DOHH2 (cell line): ENCODE data around the gene PCDH9.

Experiments used
- H3F3A ChIP-seq: fragments of 200-600 bp; sonication (generic), shearing (Covaris generic); 2 replicates; pipeline ENCODE4 v1.6.0; 2016; ENCODE audit warnings: antibody characterized with exemption, mild to moderate bottlenecking; ENCODE audit not compliant: control insufficient read depth, insufficient read depth
- H3K27ac ChIP-seq: fragments of 200-600 bp; sonication (generic); 2 replicates; pipeline ENCODE4 v1.5.1; 2014; ENCODE audit warnings: low read depth, mild to moderate bottlenecking, low read length, moderate library complexity
- H3K27me3 ChIP-seq: fragments of 200-600 bp; sonication (generic); 2 replicates; pipeline ENCODE4 v1.6.1; 2014; ENCODE audit warnings: mild to moderate bottlenecking, low read length, mixed read lengths; ENCODE audit not compliant: control insufficient read depth
- H3K36me3 ChIP-seq: fragments of 200-600 bp; sonication (generic); 2 replicates; pipeline ENCODE4 v1.6.1; 2014; ENCODE audit warnings: mild to moderate bottlenecking, low read length, moderate library complexity, mixed read lengths; ENCODE audit not compliant: control insufficient read depth
- H3K4me1 ChIP-seq: fragments of 200-600 bp; sonication (generic); 2 replicates; pipeline ENCODE4 v1.6.1; 2014; ENCODE audit warnings: mild to moderate bottlenecking, low read length, mixed read lengths; ENCODE audit not compliant: control insufficient read depth
- H3K4me2 ChIP-seq: fragments of 200-600 bp; sonication (generic); 2 replicates; pipeline ENCODE4 v1.6.0; 2014; ENCODE audit warnings: mild to moderate bottlenecking, low read length, moderate library complexity
- H3K4me3 ChIP-seq: fragments of 200-600 bp; sonication (generic); 2 replicates; pipeline ENCODE4 v1.5.1; 2014; ENCODE audit warnings: mild to moderate bottlenecking, low read length, mixed read lengths
- H3K79me2 ChIP-seq: fragments of 200-600 bp; sonication (generic); 2 replicates; pipeline ENCODE4 v1.6.1; 2014; ENCODE audit warnings: mild to moderate bottlenecking, low read length, mixed read lengths; ENCODE audit not compliant: control insufficient read depth
- H3K9me2 ChIP-seq: fragments of 200-600 bp; sonication (generic); replicated peaks from 2 replicates; pipeline ENCODE4 v1.6.1; 2014; ENCODE audit warnings: mild to moderate bottlenecking, low read length, mixed read lengths; ENCODE audit not compliant: control insufficient read depth
- H3K9me3 ChIP-seq: fragments of 200-600 bp; sonication (generic); 2 replicates; pipeline ENCODE4 v1.6.1; 2014; ENCODE audit warnings: antibody characterized with exemption, low read length, mixed read lengths; ENCODE audit not compliant: control insufficient read depth, insufficient read depth
- H4K20me1 ChIP-seq: fragments of 200-600 bp; sonication (generic); 2 replicates; pipeline ENCODE4 v1.6.0; 2014; ENCODE audit warnings: low read depth, mild to moderate bottlenecking, antibody characterized with exemption, low read length, moderate library complexity; ENCODE audit not compliant: control insufficient read depth, insufficient read depth
- EZH2phosphoT487 ChIP-seq: fragments of 200-600 bp; sonication (generic); IDR thresholded peaks from 2 replicates; pipeline ENCODE4 v1.6.1; 2017; ENCODE audit warnings: borderline replicate concordance, mild to moderate bottlenecking, antibody characterized with exemption, low read length, moderate library complexity, mixed read lengths
- TF ChIP-seq, protein P1 (sequence below): fragments of 200-600 bp; sonication (generic); IDR thresholded peaks from one replicate; pipeline ENCODE4 v1.5.1; 2014; ENCODE audit warnings: antibody characterized with exemption, mild to moderate bottlenecking, low read depth, low read length; ENCODE audit not compliant: poor library complexity, severe bottlenecking

PCDH9 gene

DNA sequence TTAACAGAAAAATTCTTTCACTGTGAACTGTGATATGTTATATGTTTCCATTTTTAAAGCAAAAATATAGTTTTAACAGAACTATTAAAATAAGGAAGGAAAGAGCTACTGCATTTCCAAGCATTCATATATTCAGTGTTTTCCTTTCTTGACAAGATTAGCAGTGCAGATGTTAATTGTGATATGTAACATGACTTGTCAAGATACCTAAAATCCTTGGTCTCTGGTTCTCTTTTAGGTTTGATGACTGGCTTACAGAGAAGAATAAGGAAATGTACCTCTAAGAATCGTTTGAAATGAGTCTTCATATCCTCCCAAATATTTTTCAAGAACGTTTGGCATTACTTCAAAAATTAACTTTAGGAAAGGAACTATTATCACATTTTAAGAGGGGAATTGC, 907.2 kb downstream of the PCDH9 start:
- Histone ChIP-seq H3K27ac (no peak overlapping the region), H3K4me1 (no peaks in the 10 kb centered on the region), H3K4me3 (no peak overlapping the region), H4K20me1 (no peaks in the 10 kb centered on the region), H3K4me2 (no peak overlapping the region), H3F3A (no peaks in the 10 kb centered on the region), H3K9me3 (no peaks in the 10 kb centered on the region), H3K36me3 (no peaks in the 10 kb centered on the region), H3K27me3 (no peaks in the 10 kb centered on the region), H3K79me2 (no peaks in the 10 kb centered on the region), H3K9me2 (no peaks in the 10 kb centered on the region)
- TF ChIP-seq EZH2phosphoT487 = no peak
- TF ChIP-seq, protein P1, sequence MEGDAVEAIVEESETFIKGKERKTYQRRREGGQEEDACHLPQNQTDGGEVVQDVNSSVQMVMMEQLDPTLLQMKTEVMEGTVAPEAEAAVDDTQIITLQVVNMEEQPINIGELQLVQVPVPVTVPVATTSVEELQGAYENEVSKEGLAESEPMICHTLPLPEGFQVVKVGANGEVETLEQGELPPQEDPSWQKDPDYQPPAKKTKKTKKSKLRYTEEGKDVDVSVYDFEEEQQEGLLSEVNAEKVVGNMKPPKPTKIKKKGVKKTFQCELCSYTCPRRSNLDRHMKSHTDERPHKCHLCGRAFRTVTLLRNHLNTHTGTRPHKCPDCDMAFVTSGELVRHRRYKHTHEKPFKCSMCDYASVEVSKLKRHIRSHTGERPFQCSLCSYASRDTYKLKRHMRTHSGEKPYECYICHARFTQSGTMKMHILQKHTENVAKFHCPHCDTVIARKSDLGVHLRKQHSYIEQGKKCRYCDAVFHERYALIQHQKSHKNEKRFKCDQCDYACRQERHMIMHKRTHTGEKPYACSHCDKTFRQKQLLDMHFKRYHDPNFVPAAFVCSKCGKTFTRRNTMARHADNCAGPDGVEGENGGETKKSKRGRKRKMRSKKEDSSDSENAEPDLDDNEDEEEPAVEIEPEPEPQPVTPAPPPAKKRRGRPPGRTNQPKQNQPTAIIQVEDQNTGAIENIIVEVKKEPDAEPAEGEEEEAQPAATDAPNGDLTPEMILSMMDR = no peak

DNA sequence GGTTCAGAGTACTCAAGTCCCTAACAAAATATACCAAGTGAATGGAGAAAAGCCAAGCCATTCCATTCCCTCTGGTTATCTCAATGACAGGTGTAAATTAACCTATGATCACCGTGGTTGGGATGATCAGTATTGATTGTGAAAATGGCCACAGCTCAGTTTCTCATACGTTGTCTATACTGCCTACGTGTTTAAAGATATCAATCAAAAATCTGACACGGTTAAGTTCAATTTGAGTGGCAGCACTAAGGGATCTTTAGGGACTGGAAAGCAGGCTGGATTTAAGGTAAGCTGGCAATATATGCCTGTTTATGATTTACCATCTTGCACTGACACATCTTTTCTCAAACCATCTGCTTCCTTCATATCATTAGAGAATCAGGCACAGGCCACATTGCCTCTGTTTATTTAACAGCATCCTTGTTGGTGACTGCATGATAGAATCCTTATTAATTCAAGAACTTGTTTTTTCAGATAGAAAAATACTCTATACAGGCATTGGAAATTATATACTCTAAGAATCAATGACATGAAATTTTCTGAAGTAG, 907.9 kb downstream of the PCDH9 start:
- no peaks in the 10 kb centered on the region for H3K9me3 ChIP-seq
- no peaks in the 10 kb centered on the region for H3K9me2 ChIP-seq
- no peak overlapping the region for H3K4me2 ChIP-seq
- H3K36me3 ChIP-seq = no peaks in the 10 kb centered on the region
- H3K79me2 ChIP-seq = no peaks in the 10 kb centered on the region
- H4K20me1 ChIP-seq = no peaks in the 10 kb centered on the region
- H3K27me3 ChIP-seq = no peaks in the 10 kb centered on the region
- no peak for TF ChIP-seq EZH2phosphoT487
- TF ChIP-seq, protein P1 = no peak
- H3K4me1 ChIP-seq = no peaks in the 10 kb centered on the region
- H3F3A ChIP-seq = no peaks in the 10 kb centered on the region
- H3K27ac ChIP-seq = no peak overlapping the region
- H3K4me3 ChIP-seq = no peak overlapping the region

DNA sequence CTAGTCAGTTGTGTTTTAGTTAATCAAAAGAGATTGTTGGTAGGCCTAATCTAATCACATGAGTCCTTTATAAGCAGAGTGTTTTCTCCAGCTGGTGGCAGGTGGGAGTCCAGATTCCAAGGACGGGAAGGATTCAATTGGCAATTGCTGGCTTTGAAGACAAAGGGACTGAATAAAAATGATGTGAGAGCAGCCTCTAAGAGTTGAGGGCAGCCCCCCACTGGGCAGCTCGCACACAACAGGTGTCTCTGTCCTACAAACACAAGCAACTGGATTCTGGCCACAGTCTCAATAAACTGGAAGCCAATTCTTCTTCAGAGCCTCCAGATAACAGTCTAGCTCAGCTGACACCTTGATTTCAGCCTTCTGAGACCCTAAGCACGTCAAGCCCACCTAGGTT, 915.2 kb downstream of the PCDH9 start:
- Histone ChIP-seq H3K9me2 (no peaks in the 10 kb centered on the region), H3K4me1 (no peaks in the 10 kb centered on the region), H3K79me2 (no peaks in the 10 kb centered on the region), H3F3A (no peaks in the 10 kb centered on the region), H3K27me3 (no peaks in the 10 kb centered on the region), H3K4me3 (no peak overlapping the region), H3K27ac (no peak overlapping the region), H3K36me3 (no peaks in the 10 kb centered on the region), H3K9me3 (no peaks in the 10 kb centered on the region), H3K4me2 (no peak overlapping the region), H4K20me1 (no peaks in the 10 kb centered on the region)
- TF ChIP-seq, protein P1 = no peak

DNA sequence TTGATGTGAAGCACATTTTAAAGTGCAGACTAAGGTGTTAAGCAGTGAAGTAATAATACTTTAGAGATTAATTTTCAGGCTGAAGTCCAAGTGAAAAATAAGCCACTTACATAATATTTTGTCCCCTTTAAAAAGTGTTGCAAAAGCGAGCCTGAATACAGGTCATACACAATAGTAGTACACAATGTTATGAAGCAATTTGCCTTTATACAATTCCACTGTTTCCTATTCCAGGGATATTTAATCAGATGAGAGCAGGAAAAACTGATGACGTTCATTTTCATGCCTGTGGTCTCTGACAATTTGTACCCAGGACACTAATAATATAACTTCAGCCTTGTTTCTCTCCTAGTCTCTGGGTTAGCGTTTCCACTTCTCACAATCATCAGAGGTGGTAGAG, 916.7 kb downstream of the PCDH9 start:
- no peak overlapping the region for H3K27ac ChIP-seq
- H3F3A ChIP-seq = no peaks in the 10 kb centered on the region
- no peaks in the 10 kb centered on the region for H3K9me3 ChIP-seq
- H4K20me1 ChIP-seq = no peaks in the 10 kb centered on the region
- no peak for TF ChIP-seq EZH2phosphoT487
- TF ChIP-seq, protein P1 = no peak
- no peaks in the 10 kb centered on the region for H3K27me3 ChIP-seq
- H3K36me3 ChIP-seq = no peaks in the 10 kb centered on the region
- no peak overlapping the region for H3K4me3 ChIP-seq
- H3K4me2 ChIP-seq = no peak overlapping the region
- H3K9me2 ChIP-seq = no peaks in the 10 kb centered on the region
- no peaks in the 10 kb centered on the region for H3K4me1 ChIP-seq
- H3K79me2 ChIP-seq = no peaks in the 10 kb centered on the region
